IPS-18a (cell line): ENCODE measurements around the gene AK4.

Experiments
- H3K27ac ChIP-seq: one replicate; pipeline ENCODE4 v1.5.1; 2013; ENCODE audit warnings: low read length
- H3K27me3 ChIP-seq: one replicate; pipeline ENCODE4 v1.6.1; 2013; ENCODE audit warnings: mild to moderate bottlenecking, low read length; ENCODE audit not compliant: control insufficient read depth, insufficient read depth
- H3K36me3 ChIP-seq: one replicate; pipeline ENCODE4 v1.6.1; 2013; ENCODE audit warnings: low read depth, low read length; ENCODE audit not compliant: control insufficient read depth
- H3K4me1 ChIP-seq: one replicate; pipeline ENCODE4 v1.6.1; 2013; ENCODE audit warnings: low read depth, low read length; ENCODE audit not compliant: control insufficient read depth
- H3K4me3 ChIP-seq: one replicate; pipeline ENCODE4 v1.5.1; 2013; ENCODE audit warnings: low read length
- H3K9ac ChIP-seq: one replicate; pipeline ENCODE4 v1.6.1; 2013; ENCODE audit warnings: mild to moderate bottlenecking, low read length, moderate library complexity
- H3K9me3 ChIP-seq: one replicate; pipeline ENCODE4 v1.6.1; 2013; ENCODE audit warnings: low read depth, low read length; ENCODE audit not compliant: control insufficient read depth

Gene AK4

DNA sequence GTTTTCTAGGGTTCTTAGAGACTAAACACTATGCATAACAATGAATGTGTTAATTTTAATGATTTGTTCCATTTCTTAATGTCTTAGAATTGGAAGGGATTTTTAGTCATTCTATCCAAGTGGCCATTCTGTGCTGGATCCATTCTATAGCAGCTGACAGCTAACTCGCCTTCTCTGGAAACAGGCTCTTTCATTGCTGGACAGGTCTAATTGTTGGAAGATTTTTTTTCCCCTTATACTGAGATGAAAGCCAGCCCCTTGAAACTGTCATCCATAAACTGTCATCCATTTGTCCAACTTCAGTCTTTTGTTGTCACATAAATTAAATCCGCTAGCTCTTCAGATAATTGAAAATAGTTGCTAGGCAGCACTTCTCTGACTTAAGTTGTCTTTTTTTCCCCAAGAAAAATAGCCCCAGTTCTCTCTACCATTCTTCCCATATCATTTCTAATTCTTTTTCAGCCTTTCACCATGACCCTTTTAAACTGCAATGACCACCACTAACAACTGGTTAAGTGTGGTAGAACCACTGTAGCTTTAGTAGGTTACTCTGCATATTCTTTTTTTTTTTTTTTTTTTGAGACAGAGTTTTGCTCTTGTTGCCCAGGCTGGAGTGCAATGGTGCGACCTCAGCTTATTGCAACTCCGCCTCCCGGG lies 19.7 kb downstream of the AK4 start:
- H3K4me3 ChIP-seq, result no peak overlapping the region
- no peaks in the 10 kb centered on the region for H3K9me3 ChIP-seq
- H3K27ac ChIP-seq, result no peak overlapping the region
- H3K4me1 ChIP-seq, result peaks cover 38% of the 10 kb centered on the region
- no peak overlapping the region for H3K9ac ChIP-seq
- no peaks in the 10 kb centered on the region for H3K27me3 ChIP-seq
- no peaks in the 10 kb centered on the region for H3K36me3 ChIP-seq

DNA sequence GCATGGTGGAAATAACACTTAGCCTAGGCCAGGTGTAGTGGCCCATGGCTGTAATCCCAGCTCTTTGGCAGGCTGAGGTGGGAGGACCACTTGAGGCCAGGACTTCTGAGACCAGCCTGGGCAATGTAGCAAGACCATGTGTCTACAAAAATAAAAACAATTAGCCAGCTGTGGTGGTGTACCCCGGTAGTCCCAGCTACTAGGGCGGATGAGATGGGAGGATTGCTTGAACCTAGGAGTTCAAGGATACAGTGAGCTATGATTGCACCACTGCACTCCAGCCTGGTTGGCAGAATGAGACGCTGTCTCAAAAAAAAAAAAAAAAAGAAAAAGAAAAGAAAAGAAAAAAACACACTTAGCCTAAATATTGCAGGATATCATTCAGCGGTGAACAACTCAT lies 20.9 kb downstream of the AK4 start:
- H3K36me3 ChIP-seq, result no peaks in the 10 kb centered on the region
- H3K27ac ChIP-seq, result no peak overlapping the region
- H3K4me3 ChIP-seq, result no peak overlapping the region
- H3K9me3 ChIP-seq, result no peaks in the 10 kb centered on the region
- peaks cover 33% of the 10 kb centered on the region for H3K4me1 ChIP-seq
- H3K27me3 ChIP-seq, result no peaks in the 10 kb centered on the region
- H3K9ac ChIP-seq, result no peak overlapping the region

DNA sequence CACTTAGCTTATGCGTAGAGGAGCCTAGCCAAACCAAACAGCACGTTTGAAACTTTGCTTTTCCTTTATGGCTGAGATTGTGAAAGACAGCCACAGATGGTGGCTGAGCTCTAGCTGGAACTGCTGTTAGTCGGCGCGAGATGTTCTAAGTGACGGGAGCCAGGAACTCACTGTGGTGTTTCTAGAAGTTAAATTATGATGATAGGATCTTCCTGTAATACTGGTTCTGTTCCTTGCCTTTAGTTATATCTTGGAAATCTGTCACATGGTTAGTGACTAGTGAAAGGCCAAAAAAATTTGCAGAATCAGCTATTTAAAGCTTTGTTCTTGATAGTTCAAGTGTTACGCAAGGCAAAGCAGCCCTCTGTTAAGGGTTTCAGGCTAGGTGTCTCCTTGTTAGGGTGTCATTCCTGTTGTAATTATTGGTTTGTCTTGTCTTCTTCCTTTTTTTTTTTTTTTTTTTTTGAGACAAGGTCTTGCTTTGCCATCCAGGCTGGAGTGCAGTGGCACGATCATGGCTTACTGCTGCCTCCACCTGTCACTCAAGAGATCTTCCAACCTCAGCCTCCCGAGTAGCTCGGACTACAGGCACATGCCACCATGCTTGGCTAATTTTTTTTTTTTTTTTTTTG lies 22.6 kb downstream of the AK4 start:
- H3K36me3 ChIP-seq, result no peaks in the 10 kb centered on the region
- no peaks in the 10 kb centered on the region for H3K27me3 ChIP-seq
- H3K4me1 ChIP-seq, result peaks cover 34% of the 10 kb centered on the region
- no peaks in the 10 kb centered on the region for H3K9me3 ChIP-seq
- no peak overlapping the region for H3K27ac ChIP-seq
- H3K4me3 ChIP-seq, result no peak overlapping the region
- H3K9ac ChIP-seq, result no peak overlapping the region

DNA sequence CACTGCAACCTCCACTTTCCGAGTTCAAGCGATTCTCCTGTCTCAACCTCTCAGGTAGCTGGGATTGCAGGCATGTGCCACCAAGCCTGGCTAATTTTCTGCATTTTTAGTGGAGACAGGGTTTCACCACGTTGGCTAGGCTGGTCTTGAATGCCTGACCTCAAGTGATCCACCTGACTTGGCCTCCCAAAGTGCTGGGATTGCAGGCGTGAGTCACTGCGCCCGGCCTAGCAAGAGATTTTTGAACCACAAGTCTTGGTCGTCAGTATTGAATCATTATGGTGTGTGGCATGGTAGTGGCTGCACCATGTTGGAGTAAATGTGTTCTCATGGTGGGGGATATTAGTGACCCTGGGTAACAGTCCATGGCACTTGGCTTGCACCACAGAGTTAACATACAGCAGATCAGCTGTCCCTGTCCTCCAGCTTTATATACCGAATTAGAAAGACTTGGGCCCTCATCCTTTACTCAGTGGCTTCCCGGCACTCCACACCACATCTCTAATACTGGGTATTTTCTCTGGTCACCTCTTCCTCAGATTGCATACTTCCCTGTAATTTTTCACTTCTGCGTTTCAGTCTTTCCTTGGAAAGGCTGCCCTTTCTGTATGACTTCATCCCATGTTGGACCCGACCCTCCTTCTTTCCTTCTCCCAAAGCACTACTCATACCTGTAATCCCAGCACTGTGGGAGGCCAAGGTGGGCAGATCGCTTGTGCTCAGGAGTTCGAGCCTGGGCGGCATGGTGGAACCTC lies 25.1 kb downstream of the AK4 start:
- H3K4me3 ChIP-seq, result no peak overlapping the region
- no peak overlapping the region for H3K9ac ChIP-seq
- no peaks in the 10 kb centered on the region for H3K36me3 ChIP-seq
- H3K27me3 ChIP-seq, result no peaks in the 10 kb centered on the region
- no peak overlapping the region for H3K27ac ChIP-seq
- H3K4me1 ChIP-seq, result peaks cover 24% of the 10 kb centered on the region
- H3K9me3 ChIP-seq, result no peaks in the 10 kb centered on the region

- Histone ChIP-seq H3K9me3 (no peaks in the 10 kb centered on the region), H3K27me3 (no peaks in the 10 kb centered on the region), H3K36me3 (no peaks in the 10 kb centered on the region), H3K9ac (no peak overlapping the region), H3K4me3 (no peak overlapping the region), H3K27ac (no peak overlapping the region), H3K4me1 (peaks cover 19% of the 10 kb centered on the region)
These were observed 26.6 kb downstream of the AK4 start for GRCh38 chr1:65174585-65174984.

DNA sequence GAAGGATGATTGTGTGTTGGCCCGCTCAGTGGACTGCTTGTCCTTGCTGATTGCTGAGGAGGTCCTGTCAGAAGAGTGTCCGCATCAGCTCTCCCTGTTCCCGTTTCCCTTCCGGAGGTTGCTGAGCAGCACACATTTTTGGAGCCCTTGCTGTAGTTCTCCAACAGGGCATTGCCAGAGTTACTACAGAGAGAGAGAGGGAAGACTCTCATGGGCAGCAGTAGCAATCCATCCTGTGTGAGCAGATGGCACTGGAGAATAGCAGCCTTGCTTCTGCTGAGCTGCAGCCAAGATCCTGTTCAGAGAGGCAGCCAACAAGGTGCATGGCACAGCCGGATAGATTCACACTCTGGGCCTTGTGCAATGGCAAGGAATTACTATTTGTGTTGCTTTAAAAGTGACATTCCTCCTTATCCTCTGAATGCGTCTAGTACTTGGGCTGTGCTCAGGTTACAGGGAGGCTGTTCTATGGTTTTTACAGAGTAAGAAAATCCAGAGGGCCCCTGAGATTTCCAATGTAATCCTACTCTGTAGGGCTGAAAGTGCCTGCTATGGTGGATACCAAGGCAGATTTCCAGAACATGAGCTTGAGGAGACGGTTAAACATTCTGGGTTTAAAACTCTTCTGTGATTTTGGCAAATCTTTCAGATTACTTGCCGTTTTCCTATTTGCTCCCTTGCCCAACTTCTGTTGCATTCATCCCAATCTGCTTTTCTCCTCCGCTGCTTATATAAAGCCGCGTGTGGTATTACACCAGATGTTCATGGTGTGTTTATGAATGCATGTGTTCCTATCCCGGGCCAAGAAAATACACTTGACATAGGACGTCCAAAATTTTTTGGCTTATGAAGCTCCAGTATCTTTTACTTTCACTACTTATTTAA lies 27.4 kb downstream of the AK4 start:
- Histone ChIP-seq H3K27ac (no peak overlapping the region), H3K36me3 (no peaks in the 10 kb centered on the region), H3K27me3 (no peaks in the 10 kb centered on the region), H3K9ac (no peak overlapping the region), H3K4me1 (peaks cover 17% of the 10 kb centered on the region), H3K4me3 (no peak overlapping the region), H3K9me3 (no peaks in the 10 kb centered on the region)

- Histone ChIP-seq H3K4me1 (peaks cover 17% of the 10 kb centered on the region), H3K27ac (no peak overlapping the region), H3K27me3 (no peaks in the 10 kb centered on the region), H3K9ac (no peak overlapping the region), H3K9me3 (no peaks in the 10 kb centered on the region), H3K4me3 (no peak overlapping the region), H3K36me3 (no peaks in the 10 kb centered on the region)
These were observed 28.1 kb downstream of the AK4 start for GRCh38 chr1:65176056-65176450.

- no peak overlapping the region for H3K4me3 ChIP-seq
- peaks cover 17% of the 10 kb centered on the region for H3K4me1 ChIP-seq
- H3K9ac ChIP-seq, result no peak overlapping the region
- H3K9me3 ChIP-seq, result no peaks in the 10 kb centered on the region
- H3K27me3 ChIP-seq, result no peaks in the 10 kb centered on the region
- no peak overlapping the region for H3K27ac ChIP-seq
- no peaks in the 10 kb centered on the region for H3K36me3 ChIP-seq
These were observed 28.6 kb downstream of the AK4 start for GRCh38 chr1:65176591-65176990.

DNA sequence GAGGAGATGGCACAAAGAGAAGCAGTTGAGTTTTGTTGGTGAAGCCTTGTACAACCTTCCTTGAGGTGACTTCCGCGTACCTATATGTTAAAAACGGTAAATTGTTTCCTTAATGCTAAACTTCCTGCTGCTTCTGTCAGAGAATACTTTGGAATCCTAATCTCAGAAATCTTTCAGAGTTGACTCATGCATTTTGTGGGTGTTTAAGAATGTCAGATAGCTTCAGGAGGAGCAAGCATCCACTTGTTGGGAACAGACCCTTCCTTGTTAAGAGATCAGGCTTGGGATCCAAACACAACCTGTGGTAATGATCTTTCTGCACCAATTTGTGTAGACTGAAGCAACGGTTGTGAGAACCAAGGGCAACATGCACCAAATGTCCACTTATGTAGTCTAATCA lies 29.5 kb downstream of the AK4 start:
- H3K27me3 ChIP-seq, result no peaks in the 10 kb centered on the region
- H3K36me3 ChIP-seq, result no peaks in the 10 kb centered on the region
- no peak overlapping the region for H3K4me3 ChIP-seq
- H3K9me3 ChIP-seq, result no peaks in the 10 kb centered on the region
- no peak overlapping the region for H3K27ac ChIP-seq
- H3K4me1 ChIP-seq, result peaks cover 17% of the 10 kb centered on the region
- no peak overlapping the region for H3K9ac ChIP-seq

- H3K27ac ChIP-seq, result no peak overlapping the region
These were observed 30.2 kb downstream of the AK4 start for GRCh38 chr1:65178235-65178634.

GRCh38 chr1:65179148-65179547 lies 31.1 kb downstream of the AK4 start:
- no peak overlapping the region for H3K4me3 ChIP-seq
- no peak overlapping the region for H3K9ac ChIP-seq
- no peaks in the 10 kb centered on the region for H3K9me3 ChIP-seq
- H3K27ac ChIP-seq, result no peak overlapping the region
- H3K4me1 ChIP-seq, result peaks cover 17% of the 10 kb centered on the region
- no peaks in the 10 kb centered on the region for H3K36me3 ChIP-seq
- no peaks in the 10 kb centered on the region for H3K27me3 ChIP-seq

More at GRCh38 chr1:65178235-65178634, 30.2 kb downstream of the AK4 start:
- Histone ChIP-seq H3K9ac (no peak overlapping the region), H3K4me3 (no peak overlapping the region), H3K36me3 (no peaks in the 10 kb centered on the region), H3K27me3 (no peaks in the 10 kb centered on the region), H3K9me3 (no peaks in the 10 kb centered on the region), H3K4me1 (peaks cover 17% of the 10 kb centered on the region)
